HG02610 (cell line): ENCODE measurements around the gene GNG12.

Source experiments
- ATAC-seq: cut with Tn5 transposase; IDR thresholded peaks from one replicate; pipeline ENCODE4 v1.9.1; 2021; ENCODE audit warnings: mild to moderate bottlenecking, moderate library complexity; ENCODE audit not compliant: unreplicated experiment

GNG12 gene

DNA sequence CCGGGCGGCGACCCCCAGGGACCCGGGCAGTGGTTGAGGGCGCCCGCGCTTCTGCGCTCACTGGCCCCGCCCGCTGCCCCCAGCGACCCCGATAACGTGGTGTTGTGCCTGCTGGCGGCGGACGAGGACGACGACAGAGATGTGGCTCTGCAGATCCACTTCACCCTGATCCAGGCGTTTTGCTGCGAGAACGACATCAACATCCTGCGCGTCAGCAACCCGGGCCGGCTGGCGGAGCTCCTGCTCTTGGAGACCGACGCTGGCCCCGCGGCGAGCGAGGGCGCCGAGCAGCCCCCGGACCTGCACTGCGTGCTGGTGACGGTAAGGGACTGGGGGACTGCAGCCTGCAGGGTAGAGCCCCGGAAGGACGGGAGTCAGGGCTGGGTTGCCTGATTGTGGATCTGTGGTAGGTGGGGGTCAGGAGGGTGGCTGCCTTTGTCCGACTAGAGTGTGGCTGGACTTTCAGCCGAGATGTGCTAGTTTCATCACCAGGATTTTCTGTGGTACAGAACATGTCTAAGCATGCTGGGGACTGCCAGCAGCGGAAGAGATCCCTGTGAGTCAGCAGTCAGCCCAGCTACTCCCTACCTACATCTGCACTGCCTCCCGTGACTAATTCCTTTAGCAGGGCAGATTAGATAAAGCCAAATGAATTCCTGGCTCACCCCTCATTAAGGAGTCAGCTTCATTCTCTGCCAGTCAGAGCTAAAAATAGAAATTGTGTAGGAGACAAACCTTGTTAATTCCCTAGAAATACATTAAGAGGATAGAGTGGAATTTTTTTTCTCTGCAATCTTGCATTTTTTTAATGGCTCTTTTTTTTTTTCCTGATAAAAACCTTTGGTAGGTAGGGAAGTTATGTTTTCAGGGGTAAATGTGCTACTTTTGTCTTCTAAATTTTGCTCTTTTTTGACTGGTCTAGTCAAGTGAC is 146.7 kb downstream of the GNG12 start:
- ATAC-seq, result peak; percentile 41

DNA sequence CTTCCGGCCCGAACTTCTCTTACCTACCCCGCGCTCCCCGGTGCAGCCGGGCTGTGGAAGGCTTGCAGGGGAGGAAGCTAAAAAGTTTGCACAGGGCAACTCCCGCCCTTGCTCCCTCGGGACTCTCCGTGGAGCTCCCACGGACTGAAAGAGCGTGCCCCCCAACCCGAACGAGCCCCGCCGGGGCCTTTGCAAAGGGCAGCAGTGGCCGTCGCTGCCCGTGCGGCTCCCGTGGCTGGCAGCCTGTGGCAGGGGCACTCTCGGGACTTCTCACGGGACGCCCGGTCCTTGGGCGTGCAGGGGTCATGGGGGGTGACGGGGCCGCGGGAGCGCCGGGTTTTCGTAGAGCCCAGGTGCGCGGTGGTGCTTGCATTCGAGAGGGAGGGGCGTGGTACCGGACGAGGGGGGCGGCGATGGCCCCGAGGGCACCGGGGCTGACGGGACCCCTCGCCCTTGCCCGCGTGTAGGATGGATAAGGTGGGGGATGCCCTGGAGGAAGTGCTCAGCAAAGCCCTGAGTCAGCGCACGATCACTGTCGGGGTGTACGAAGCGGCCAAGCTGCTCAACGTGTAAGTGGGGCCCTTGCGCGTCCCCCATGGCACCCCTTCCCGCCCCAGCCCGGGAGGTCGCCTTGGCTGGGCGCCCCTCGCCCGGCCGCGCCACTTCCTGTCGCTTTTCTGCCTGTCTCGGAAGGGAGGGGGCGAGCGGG is 147.6 kb downstream of the GNG12 start:
- peak; percentile 3 for ATAC-seq

DNA sequence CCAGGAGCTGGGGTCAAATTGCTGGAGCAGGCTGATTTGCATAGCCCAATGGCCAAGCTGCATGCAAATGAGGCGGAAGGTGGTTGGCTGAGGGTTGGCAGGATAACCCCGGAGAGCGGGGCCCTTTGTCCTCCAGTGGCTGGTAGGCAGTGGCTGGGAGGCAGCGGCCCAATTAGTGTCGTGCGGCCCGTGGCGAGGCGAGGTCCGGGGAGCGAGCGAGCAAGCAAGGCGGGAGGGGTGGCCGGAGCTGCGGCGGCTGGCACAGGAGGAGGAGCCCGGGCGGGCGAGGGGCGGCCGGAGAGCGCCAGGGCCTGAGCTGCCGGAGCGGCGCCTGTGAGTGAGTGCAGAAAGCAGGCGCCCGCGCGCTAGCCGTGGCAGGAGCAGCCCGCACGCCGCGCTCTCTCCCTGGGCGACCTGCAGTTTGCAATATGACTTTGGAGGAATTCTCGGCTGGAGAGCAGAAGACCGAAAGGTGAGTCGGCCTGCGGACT is 148.2 kb downstream of the GNG12 start, which contains the start of gene GADD45A:
GADD45A (plus strand) TSS at position 135 of the 491 bp plus-strand sequence; CDS start at position 429, 294 bp downstream.
- peak; percentile 82 for ATAC-seq

DNA sequence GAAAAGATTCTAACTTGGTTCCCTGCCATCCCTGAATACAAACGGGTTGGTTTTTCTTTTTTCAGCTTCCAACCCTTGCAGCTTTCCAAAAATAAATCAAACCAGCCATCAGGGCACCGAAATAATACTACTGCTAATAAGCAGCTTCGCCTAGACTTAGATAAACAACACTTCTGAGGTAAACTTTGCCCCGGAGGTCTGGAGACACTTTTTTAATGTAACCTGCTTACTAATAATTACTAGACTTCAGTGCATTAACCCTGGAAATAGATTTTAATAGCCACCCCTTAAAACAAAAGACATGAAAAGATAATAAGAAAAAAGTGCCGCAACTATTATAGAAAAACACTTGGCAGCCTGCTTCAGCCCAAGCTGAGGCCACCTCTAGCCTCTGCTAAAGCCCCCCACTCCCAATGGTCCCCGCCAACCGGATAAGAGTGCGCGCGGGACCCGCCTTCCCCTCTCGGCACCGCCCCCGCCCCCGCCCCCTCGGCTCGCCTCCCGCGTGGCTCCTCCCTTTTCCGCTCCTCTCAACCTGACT is 148.7 kb downstream of the GNG12 start:
- ATAC-seq, result no peak

DNA sequence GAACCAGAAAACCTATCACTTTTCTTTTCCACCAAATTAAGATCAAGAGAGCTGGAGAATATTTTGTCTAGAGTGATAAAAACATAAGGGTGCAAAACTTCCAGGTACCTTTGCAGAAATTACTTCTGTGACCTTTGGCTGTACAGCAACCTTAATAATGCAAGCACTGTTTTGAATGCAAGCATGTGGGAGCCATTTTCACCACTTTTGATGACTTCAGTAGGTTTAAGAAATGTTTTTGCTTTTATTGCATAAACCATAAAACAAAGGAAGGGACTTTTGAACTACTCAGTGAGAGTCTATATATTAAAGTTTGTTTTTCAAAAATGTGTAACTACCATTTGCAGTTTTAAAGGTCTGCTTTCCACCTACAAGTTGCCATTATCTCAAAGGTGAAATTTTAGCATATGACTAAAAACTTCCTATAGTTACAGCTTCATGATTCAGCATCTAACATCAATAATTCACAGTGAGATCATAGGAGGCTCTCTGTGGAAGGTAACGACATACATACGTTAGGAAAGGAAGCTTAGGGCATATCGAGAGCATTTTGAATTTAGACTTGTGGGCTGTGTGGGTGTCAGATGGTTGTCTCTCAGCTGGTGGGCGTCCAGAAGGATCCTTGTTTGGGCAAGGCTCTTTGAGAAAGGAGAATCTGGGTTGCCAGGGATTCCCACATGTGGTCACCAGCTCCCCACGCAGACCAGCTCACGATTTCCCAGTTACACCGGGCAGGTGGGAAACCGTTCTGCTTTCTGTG is 149.3 kb downstream of the GNG12 start:
- no peak for ATAC-seq

DNA sequence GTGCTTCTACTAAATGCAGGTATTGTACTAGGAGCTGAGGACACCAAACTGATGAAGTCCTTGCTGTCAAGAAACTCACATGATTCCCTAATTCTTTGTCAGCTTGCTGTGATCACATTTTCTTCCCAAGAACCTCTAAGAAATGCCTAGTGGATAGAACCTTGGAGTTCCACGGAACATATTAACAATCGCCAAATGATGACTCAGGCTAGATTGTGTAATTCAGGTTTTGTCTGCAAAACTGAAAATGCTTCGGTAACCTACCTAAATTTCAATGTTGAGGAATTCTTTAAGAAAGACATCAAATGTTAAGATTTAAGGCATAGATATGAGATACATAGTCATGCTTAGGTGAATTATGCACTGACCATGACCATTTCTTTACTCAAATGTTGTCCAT is 150.0 kb downstream of the GNG12 start:
- no peak for ATAC-seq

DNA sequence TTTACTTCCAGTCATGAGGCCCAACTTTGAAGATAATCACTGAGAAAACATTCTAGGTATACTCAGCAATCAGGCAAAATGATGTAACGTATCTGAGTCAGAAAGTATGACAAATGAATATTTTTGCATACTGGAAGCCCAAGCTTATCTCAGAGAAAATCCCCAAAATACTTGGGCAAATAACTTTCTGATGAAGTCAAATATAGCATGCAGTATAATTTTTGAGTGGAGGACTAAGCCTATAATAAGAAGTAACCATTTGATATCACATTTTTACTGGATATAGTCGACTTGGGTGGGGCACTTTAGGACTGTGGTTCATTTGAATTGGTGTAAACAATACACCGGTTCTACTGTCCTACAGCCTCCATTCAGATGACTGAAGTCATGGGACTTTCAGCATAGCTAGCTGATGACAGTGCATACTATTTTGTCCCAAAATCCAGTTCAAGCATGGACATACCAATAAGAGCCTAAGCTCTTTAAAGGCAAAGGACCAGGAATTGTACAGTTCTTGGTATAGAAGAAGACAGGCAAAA is 150.5 kb downstream of the GNG12 start:
- ATAC-seq, result no peak

DNA sequence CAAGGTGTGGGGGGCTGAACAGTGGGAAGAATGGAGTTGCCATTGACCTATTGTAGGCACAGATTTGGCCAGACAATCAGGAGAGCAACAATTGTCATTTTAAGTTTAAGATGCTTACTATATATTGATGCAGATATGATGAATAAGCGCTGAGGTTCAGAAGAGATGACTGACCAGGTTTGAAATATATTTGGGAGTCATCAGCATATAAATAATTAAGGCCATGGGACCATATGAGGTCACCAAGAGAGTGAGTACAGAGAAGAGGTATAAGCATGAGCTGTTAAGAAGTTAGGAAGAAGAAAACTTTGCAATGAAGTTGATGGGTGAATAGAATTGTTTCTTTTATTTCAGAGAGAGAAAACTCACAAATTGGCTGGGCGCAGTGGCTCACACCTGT is 152.8 kb downstream of the GNG12 start:
- ATAC-seq, result no peak

DNA sequence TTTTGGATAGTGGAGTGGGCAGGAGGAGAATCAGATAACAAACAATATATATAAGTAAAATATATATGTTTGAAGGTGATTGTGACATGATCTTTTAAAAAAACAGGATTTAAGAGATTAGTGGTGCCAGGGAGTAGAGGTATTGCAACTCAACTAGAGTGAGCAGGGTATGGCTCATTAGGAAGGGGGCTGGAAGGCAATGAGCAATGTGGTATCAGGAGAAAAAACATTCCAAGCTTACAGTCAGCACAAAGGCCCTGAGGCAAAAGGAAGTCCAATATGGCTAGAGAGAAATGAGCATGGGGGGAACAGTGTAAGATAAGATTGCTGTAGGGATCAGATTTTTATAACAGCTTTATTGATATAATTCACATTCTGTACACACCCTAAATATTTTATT is 153.6 kb downstream of the GNG12 start:
- no peak for ATAC-seq

DNA sequence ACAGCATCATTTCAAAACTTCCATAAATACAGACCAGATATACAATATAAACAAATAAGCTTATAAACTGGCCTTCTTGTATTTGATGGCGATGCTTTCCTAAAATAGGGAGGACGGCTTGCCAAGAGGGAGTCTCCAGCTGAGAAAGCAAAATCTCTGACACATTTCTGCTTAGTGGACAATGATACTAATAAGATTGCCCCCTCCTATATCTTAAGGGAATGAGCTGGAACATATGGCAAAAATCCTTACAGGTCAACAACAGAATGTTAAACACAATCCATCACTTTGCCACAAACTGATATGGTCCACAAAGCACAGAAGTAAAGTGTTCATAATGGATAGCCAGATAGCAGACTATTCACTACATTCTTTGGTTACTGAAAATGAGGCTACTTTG is 155.3 kb downstream of the GNG12 start:
- ATAC-seq, result no peak

DNA sequence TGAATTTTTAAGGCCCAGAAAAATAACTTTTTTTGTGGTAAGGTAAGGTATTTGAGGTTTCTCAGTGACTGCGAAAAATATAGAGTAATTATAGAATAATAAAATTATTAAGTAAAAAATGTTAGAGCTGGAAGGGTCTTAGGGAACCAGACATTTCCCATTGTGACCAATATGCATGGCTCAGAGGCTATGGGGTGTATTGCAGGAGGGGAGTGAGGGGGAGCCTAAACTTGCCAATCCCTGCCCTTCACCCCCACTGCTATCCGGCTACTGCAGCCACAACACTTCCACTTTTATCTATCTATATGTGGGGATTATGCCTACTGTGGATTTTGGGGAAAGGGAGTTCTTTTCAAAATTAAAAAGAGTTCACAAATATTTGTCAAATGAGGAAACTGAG is 155.9 kb downstream of the GNG12 start:
- ATAC-seq, result no peak

DNA sequence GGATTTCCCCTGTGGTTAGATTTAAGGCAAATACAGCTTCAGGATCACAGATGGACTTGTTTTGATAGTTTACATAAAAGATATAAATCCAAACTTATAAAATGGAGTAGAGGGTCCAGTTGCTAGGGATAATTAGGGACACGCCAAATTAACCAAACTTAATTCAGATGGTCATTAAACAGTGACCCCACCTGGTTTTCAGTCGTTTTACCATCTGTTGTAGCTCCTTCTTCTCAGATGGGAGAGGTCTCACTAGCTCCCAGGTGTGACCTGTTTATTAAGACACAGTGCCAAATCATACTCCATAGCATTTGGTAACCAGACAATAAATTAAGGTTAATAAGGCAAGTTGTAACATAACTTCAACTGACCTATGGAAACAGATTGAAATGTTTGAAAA is 156.3 kb downstream of the GNG12 start:
- no peak for ATAC-seq

DNA sequence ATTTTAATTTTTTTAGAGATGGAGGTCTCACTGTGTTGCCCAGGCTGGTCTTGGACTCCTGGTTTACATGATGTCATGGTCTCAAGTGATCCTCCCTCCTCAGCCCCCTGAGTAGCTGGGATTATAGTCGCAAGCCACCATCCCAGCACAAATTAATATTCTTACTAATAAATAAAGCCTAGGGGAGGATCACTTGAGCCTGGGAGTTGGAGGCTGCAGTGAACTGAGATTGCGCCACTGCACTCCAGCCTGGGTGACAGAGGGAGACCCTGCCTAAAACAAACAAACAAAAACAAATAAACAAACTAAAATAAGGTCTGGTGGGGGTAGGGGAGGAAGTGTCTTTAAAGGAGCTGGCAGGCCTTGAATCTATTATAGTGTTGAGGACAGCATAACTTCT is 157.0 kb downstream of the GNG12 start:
- no peak for ATAC-seq

DNA sequence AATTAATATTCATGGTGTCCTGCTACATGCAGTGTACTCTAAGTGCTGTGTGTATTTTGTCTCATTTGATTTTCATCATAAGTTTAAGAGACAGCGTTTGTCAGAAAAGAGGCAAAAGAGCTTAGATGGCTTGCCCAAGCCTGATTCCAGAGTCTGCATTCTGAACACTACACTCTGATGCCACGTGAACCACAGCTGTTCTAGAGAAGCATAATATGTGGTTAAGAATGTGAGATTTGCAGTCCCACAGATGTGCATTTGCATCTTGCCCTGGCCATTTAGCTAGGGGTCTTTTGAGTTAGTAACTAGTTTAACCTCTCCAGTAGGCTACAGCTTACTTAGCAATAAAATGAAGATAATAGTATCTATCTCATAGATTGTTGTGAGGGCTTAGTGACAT is 157.5 kb downstream of the GNG12 start:
- ATAC-seq, result peak; percentile 53

DNA sequence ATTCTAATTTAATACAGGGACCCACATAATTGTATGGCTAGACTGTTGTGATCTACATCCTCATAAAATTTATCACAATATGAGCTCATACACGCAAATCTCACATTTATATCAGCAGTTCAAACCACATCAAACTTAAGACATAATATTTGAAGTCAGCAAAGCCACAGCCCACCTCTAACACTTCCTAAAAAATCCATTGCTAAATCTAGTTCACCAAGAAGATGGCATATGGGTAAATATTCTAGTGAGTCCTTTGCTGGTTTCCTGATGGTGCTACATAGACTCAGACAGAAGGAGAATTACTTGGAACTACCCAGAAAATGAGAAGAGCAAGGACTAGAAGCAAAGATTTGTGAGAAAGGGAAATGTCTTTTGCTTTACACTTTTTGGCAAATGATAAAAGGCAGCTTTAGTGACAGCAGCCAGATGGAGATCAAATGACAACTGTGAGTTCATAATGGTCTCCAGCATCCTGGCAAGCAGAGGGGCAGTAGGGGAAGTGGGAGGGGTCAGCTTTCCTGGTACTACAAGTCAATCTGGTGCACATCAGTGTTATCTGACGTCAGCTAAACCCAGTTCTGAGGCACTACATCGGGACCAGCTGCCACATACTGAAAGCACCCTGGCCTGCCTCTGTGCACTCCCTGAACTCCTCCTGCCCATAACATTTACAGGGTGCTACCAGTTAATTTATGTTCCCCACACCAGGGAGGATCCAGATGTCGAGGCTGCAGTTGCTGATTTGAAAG is 158.8 kb downstream of the GNG12 start:
- ATAC-seq, result no peak

DNA sequence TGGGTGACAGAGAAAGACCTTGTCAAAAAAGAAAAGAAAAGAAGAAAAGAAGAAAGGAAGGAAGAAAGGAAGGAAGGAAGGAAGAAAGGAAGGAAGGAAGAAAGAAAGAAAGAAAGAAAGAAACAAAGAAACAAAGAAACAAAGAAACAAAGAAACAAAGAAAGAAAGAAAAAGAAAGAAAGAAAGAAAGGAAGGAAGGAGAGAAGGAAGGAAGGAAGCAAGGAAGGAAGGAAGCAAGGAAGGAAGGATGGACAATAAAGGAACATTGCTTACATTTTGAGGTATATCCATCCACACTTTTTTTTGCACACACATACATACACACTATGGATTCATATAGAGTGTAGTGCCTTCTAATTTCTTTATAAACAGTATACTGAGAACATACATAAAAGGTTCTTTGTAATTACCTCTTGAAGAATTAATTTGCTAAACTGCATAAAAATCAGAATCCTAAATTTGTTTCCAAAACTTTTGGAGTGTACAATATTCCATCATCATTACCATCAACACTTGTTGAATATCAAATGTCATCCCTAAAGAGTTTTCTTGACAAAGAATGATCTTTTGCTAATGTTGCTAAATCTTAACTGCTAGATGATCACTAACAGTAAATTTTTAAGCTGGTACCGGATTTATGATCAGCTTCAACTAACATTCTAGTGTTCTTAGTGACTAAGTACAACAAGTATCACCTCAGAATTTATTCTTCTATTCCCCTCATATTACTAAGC is 159.6 kb downstream of the GNG12 start:
- ATAC-seq, result no peak

DNA sequence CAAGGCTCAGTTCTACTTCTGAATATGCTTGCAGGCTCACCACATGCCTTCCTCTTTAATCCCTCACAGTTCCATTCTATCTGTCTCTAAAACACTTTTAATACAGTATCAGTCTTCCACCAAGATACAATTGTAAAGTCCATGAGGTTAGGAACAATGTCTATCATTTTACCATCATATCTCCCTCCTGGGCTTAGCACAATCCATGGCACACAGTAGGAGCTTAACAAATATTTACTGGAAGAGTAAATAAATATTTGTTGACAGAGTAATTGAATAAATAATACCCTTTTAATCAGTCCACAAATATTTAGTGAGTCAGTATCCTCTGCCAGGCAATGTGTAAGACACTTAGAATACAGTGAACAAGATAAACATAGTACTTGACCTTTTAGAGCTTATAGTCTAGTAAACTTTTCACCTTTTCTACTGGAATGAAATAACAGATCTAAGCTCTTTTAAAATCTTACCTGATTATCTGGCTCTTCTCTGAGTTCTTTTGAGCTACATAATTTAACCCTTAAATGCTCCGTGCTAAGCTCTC is 160.9 kb downstream of the GNG12 start:
- ATAC-seq, result no peak

DNA sequence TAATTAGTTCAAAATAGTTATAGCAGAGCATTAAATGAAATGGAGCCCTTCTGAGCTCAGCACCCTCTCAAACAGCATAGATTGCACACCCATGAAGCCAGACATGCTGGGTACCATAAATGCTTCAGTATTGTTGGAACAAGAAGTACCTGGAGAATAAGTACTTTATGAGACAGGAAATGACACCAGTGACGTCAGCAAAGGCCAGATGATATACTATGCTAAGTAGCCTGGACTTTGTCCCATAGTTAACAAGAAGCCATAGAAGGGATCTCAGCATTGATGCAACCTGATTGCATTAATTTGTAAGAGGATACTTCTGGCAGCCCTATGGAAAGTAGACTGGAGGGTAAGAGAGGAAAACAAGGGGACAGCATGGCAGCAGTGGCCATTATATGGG is 164.6 kb downstream of the GNG12 start:
- ATAC-seq, result no peak

DNA sequence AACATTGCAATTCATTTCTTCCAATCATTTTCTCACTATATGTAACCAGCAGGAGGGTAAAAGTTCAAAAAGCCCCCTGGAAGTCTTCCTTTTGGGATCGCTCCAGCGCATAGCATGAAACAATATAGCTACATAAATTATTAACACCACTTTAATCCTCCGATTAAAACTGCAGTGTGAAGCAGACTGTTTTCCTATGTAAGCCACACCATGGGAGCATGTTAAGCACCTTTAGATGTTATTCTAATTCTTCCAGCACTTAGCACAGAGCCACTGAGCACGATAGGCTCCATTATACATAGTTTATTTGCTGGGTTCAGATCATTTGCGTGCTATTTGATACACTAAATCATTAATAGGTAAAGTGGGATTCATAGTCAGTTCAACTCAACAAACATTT is 166.6 kb downstream of the GNG12 start:
- no peak for ATAC-seq
